Medulla oblongata (tissue), 1 donor: ENCODE data around the gene LDB3.

Experiments
- DNase-seq: peaks from one replicate; pipeline ENCODE4 v3.0.0-alpha.2; 2015; ENCODE audit errors: extremely low spot score

Gene LDB3

DNA sequence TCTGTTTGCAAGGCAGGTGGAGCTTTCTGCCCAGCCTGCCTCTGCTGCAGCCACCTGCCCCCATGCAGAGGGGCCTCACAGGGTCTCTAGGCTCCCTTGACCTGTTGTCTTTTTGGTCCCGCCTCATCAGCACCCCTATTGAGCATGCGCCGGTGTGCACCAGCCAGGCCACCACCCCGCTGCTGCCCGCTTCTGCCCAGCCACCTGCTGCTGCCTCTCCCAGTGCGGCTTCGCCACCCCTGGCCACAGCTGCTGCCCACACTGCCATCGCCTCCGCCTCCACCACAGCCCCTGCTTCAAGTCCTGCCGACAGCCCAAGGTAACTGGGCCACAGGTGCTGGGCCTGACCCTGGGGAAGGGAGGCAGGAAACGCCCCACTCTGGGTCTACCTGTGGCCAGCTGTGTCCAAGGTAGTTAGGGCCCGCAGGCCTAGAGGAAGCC is 38.1 kb downstream of the LDB3 start:
- no peak for DNase-seq

DNA sequence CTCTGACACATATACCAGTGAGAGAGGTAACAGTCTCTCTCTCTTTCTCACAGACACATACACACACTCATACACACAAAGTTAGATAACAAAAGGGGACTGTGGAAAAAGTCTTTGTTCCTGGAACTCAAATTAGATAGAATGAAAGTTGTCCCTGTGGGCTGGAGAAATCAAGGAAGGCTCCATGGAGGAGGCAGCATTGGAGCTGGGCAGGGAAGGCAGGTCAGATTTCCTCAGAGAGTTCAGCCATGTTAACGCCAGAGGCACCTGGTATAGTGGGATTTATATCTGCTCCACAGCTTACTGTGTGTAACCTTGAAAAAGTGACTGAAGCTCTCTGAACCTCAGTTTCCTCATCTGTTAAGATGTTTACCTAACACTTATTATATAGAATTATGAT is 38.7 kb downstream of the LDB3 start:
- no peak for DNase-seq

DNA sequence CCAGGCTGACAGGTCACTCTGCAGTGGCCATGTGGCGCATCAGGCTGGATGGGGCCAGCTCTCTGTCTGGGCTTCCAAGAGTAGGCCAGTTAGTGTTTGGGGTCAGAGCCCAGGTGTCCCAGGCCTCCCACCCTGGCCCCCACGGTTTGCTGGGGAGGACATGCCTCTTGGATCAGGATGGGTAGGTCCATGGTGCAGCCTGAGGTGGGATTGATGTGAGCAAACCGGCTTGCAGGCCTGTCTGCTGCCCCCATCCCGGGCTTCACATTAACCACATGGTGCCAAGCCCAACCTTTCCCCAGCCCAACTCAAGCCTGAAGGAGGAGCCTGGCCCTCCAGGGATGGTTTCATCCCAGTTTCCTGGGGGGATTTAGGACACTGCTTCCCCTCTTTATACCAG is 39.2 kb downstream of the LDB3 start:
- DNase-seq: no peak

DNA sequence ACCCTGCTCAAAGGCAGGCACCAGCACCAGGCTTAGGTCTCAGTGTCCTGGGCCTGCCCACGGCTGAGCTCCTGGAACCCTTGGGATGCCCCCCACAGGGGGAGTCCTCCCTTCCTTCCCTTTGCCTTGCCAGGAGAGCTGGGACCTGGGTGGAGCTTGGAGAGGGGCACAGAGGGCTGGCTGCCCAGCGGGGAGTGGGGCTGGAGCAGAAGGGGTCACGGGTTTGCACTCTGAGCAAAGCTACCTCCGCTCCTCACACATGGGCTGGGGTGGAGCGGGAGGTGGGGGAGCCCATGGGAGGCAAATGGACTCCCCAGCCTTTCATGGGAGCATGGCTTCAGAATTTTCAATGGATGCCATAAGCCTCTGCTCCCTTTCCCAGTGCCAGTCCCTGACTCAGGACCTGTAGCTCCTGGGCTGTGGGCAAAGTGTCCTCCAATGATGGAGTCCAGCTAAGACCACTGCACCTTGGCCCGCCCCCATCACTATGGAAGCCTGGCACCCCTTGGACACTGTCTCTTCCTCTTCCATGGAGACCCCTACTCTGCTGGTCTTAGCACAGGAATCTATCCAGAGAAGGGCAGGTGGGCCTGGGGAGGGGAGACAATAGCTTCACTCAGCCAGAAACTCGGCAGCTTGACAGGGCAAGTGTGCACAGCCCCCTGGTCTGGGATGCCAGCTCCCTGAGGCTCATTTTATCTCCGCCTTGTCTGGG is 39.9 kb downstream of the LDB3 start:
- DNase-seq: no peak

DNA sequence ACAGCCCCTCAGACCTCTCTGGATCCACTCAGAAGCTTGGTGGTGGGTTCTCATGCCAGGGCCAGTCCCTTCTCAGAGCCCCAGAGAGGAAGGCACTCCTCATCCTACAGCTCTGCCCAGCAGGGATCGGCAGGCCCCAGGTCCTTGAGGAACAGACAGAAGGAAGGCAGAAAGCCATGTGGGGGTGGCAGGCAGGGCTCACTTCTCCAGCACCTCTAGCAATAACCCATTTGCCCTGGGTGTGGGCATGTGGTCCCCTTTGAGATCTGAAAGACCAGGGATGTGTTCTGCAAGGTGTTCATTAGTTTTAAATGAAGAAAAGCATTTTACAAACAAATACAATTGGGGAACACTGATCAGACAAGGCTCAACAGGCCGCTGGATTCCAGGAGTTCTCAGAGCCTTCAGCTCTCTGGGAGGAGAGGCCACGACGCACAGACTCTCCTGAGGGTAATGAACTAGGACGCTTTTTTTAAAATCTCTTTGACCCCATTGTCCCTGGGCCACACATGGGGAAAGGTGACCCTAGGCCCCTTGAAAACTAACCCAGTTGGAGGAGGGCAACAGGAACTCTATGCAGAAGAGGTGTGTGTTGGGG is 40.6 kb downstream of the LDB3 start:
- no peak for DNase-seq

DNA sequence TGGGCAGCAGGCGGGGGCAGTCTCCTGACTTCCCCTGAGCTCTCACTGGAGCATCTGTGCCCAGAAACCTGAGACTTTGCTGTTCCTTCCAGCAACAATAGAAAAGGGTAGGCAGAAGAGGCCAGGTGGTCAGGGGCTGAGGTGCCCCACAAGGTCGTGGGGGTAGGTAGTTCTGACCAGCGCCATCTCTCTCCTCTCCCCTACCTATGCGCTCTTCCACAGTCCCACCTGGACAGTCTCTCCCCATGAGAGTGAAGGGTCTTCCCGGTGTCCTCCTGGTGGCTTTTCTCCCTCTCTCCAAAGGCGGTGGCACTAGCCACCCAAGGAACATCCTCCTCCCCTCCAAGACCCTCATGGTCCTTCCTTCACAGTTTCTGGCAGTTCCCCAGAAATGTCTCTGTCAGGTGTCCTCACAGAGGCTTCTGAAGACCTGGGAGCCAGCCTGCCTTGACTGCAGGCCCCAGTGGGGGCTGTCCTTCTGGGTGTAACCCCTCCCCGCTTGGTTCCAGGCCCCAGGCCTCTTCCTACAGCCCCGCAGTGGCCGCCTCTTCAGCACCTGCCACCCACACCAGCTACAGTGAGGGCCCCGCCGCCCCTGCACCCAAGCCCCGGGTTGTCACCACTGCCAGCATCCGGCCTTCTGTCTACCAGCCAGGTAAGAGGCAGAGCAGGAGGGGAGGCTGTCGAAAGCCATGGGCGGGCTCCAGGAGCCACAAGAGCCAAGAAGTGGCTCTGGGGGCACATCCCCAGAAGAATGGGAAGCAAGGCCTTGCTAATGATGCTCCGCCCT is 41.3 kb downstream of the LDB3 start:
- no peak for DNase-seq

DNA sequence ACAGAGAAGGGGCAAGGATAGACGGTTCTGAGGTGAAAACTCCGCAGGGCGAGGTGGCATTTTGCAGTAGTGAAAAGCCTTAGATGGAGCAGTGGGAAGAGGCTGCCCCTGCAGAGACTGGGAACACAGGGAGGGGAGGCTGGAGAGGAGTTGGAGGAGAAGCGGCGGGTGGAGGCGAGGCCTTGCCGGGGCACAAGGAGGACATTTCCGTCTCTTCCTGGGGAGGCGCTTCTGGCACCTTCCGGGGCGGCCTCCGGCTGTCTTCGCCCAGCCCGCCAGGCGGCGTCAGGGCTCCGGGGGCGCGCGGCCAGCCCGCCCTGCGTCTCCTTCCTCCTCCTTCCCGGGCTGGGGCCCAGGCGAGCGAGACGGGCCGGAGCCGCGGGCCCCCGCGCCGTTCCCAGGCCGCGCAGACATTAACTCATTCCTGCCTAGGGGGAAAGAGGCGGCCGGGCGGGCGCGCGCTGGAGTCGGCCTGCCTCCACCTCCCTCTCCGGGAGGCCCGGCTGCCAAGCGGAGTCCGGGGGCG is 42.7 kb downstream of the LDB3 start:
- peak; percentile 93 for DNase-seq

DNA sequence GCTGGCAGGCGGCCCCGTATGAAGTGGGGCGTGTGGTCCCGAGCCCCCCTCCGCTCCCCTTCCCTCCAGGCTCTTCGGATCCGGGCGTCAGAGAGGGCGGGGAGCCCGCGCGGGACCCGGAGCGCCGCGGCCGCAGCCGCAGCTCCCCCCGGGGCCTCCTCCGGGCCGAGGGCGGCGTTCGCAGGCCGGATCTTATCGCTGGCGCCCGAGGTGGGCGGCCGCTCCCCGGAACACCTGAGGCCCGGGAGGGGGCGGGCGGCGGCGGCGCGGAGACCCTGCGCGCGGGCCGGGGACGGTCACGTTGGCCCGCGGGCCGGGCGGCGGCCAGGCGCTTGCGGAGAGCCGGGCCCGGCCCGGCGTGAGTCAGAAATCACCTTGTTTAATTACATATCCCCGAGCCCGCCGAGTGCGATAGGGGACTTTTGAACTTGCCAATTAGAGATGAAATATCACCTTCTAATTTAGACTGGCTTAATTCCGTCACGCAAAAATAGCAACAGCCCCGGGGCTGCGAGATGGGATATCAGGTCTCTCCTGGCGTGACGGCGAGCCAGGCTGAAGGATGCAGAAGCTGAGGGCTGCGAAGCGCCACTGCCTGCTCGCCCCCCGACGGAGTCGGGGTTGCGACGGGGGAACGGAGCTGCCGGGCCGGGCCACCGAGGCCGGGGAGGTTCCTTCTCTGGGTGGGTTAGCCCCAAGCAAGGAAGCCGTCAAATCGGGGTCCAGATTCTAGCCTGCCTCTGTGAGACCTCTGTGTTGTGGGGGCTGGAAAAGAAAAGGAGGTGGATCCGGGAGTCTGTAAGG is 43.4 kb downstream of the LDB3 start:
- peak; percentile 38 for DNase-seq

DNA sequence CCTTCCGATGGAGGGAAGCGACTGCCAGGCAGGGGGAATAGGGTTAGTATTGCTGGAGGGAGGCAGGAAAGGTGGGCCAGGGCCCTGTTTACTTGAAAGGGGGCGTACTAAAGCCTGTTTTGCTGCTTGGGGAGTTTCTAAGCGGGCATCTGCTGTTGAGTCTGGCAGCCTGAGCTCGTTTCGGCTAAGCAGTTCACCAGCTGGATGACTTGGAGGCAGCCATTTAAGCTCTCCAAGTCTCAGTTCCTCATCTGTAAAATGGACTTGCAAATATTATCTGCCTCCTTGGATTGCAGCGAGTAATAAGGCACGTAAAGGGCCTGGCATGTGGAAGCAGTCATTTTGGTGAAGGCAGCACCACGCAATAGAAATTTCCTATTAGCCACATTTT is 44.0 kb downstream of the LDB3 start:
- no peak for DNase-seq

DNA sequence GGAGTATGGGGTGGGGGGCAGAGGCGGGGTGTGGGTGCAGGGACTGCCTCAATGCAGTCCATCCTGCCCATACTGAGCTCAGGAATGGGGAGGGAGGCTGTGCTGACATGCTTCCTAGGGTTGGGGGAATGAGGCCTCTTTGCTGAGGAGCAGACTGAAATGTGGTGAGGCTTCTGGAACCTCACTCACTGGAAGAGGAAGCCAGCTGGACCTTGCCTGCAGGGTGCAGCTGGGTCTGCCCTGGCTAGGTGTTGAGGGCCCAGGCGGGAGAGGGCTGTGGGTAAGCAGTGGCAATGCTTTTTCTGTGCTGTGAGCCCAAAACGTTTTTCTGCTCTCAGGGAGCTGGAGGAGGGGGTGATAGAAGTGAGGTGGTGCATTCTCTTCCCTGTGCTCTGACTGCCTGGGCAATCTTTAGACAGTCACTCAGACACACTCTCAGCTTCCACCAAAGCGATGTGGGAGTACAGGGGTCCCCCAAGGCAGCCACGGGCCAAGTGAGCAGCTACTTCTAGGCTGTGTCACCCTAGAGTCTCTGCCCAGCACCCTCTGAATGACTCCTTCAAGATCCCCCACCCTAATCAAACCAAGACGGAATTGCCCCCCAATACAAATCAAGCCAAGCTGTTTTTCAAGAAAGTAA is 47.0 kb downstream of the LDB3 start:
- no peak for DNase-seq

DNA sequence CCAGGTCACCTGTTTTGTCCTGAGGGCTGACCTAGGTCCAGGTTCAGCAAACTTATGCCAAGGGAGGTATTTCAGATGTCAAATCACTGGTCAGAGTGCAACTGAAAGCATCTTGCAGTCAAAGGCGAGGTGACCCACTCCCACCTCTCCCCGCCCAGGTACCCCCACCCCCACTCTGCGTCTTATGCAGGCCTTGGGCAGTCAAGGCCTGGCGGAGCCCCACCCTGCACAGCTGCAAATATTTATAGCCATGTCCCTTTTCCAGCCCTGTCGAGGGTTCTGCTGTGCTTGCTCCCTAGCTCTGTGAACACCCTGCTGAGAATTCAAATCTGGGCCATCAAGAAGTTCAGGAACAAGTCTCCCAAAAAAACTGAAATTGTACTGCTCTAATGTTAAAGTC is 47.5 kb downstream of the LDB3 start:
- no peak for DNase-seq

DNA sequence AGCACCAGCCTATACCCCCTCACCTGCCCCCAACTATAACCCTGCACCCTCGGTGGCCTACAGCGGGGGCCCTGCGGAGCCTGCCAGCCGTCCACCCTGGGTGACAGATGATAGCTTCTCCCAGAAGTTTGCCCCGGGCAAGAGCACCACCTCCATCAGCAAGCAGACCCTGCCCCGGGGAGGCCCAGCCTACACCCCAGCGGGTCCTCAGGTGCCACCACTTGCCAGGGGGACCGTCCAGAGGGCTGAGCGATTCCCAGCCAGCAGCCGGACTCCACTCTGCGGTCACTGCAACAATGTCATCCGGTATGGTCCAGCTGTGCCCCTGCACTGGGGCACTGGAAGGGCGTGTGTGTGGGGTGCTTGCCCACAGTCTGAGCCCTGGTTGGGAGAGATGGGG is 48.2 kb downstream of the LDB3 start:
- no peak for DNase-seq

DNA sequence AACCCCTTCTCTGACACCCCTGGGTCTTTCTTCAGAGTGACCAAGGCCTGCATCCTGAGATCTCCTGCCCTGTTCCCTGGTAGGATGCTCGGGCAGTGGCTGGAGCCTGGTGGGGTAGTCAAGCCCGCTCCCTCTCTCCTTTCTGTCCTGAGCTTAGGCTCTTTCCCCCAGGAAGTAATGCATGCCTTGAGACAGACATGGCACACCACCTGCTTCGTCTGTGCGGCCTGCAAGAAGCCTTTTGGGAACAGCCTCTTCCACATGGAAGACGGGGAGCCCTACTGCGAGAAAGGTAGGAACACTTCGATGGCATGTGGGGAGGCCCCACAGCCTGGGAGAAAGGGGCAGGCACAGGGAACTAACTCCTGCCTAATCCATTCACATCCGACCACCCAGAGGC is 50.2 kb downstream of the LDB3 start:
- no peak for DNase-seq

DNA sequence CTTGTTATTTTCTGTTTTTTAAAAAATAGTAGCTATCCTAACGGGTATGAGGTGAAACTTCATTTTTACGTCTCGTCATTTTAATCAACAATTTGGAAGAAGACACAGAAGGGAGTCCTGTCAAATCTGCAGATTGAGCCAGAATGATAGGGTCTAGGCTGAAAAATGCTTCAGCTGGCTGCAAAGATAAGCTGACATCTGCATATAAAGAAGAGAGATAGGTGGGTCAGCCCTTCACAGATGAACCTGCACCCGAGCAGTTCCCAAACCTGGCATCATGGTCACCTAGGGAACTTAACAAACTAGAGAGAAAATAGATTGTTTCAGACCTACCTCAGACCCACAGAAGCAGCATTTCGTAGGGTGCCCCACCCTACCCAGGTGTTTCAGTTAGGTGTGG is 52.9 kb downstream of the LDB3 start:
- no peak for DNase-seq

DNA sequence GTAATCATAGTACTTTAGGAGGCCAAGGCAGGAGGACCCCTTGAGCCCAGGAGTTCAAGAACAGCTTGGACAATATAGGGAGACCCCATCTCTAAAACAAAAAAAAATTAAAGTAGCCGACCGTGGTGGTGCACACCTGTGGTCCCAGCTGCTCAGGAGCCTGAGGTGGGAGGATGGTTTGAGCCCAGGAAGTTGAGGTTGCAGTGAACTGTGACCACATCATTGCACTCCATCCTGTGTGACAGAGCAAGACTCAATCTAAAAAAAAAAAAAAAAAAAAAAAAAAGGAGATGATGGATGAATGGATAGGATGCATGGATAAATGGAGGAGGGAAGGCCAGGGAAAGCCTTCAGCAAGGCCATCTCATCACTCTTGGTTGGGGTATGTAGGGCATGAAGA is 54.7 kb downstream of the LDB3 start:
- no peak for DNase-seq

DNA sequence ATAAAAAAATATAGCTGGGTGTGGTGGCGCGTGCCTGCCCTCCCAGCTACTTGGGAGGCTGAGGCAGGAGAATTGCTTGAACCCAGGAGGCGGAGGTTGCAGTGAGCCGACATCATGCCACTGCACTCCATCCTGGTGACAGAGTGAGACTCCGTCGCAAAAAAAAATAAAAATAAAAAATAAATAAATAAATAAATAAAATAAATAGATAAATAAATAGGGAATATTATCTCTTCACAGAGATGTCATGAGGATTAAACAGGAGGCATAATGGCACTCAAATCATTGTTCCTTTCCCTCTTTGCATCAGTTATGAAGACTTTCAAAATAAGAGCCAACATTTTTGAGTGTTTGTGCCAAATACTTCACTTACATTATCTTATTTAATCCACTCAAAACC is 56.1 kb downstream of the LDB3 start:
- DNase-seq: no peak

DNA sequence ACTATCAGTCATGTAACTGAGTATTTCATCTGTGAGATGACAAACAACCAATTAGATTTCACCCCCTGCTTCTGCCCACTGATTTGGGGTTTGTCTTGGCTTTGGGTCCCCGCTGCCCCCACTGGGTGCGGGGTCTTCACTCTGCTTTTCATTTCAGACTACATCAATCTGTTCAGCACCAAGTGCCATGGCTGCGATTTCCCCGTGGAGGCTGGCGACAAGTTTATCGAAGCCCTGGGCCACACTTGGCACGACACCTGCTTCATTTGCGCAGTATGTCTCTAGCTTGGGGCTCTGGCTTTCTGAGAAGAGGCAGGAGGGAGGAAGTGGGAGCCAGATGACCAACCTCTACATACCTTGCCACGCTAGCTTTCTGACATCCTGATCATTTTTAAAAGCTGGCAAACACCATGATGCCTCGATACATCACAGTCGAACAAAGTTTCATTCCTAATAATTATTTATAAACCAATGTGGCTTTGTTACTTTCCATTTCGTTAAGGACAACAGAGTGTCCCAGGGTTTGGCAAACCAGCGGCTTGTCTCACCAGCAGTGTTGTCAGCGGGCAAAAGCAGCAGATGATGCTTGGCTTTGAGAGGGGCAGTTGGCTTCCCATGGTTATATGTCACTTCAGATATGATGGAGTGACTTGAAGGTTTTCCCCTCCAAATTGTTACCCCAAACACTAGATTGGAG is 57.8 kb downstream of the LDB3 start:
- no peak for DNase-seq

DNA sequence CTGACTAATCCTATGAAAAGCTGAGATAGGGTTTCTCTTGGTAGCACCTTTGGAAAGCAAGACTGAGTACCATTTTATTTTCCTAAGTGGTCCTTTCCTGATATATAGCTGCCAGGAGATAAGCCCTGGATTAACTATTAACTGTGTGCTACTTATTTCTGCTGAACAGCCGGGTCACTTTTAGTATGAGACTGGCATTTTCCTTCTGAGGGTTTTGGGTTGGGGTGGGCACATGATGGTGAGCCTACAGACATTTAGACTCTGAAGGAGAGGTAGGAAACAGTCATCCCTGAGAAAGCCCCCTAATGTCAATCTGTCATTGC is 58.3 kb downstream of the LDB3 start:
- DNase-seq: no peak

DNA sequence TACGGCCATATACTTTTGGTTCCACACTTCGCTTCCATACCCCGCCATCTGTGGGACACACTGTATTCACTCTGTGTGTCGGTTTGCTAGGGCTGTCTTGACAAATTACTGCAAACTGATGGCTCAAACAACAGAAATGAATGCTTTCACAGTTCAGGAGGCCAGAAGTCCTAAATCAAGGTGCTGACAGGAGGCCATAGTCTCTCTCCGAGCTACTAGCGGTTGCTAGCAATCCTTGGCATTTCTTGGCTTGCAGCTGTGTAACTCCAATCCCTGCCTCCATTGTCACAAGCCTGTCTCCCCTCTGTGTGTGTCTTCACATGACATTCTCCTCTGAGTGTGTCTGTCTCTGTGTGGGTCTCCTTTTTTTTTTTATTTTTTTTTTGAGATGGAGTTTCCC is 59.2 kb downstream of the LDB3 start:
- DNase-seq: peak; percentile 65

DNA sequence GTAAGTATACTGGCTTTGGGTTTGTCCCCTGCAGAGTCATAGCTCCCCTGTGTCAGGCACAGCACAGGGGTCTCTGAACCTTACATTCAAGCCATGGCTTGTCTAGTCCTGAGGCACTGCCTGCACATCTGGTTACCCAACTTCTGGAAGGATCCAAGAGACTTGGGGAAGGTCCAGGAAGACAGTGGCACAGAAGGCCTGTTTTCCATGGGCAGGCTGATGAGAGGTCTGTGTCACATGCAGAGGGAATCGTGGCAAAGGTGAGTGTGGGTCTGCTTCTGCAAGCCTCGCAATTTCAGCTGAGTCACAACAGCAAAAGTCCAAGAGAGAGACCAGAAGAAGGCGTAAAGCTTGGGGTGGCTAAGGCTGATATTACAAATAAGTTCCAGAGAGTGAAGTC is 59.7 kb downstream of the LDB3 start:
- DNase-seq: no peak

DNA sequence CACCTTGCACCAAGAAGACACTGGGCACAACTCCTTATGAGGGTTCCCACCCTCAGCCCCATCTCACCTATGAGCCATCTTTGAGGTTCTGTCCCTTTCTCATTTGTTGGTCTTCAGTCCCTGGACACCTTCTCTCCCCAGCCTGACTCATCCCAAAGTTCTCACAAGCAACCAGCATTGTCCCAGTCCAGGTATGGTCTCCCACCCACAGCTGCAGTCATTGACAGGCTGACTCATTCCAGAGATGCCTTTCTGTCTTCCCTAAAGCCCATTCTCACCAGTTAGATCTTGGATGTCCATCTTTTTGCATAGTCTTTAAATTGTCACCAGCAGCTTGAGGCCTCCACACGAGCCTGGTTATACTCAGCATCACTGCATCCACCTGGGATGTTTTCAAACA is 61.4 kb downstream of the LDB3 start:
- DNase-seq: no peak
